Eye (tissue), 1 donor: Measurements from ENCODE around the gene ABHD8.

Source experiments
- DNase-seq: peaks from one replicate; pipeline ENCODE4 v3.0.0-alpha.2; 2015

Gene ABHD8

DNA sequence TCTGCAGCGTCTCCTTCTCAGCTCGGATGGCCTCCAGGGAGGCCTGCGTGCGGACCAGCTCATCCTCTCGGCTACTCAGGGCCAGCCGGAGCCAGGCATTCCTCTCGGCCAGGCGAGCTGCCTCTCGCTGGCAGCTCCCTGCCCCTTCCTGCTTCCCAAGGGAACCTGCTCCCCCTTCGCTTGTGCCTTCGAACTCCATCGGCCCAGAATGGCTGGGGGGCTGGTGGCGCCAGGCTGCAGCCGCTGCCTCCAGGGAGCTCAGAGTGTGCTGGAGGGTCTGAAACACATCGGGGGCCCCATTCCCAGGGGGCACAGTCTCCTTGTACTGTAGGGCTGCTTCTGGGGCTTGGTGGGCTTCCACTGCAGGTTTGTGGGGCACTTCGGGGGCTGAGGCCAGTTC is 40.7 kb downstream of the ABHD8 start:
- no peak for DNase-seq

DNA sequence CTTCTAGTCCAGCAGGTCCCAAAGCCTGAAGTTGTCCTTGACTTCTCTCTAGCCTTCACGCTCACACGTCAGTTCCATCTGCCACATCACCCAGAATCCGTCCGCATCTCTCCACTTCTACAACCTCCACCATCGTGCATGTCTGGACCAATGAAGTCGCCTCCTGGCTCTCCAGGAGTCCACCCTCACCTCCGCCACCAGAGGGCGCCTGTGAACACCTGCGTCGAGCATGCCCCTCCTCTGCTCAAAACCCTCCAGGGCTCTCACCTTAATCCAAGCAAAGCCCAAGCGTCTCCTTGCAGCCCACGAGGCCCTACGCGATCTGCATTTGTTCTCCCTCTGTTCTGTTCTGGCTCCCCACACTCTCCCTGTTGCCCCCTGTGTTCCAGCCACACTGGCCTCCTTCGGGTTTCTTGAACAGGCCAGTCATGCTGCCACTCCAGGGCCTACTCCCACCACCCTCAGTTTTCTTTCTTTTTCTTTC is 42.3 kb downstream of the ABHD8 start:
- peak; percentile 78 for DNase-seq

DNA sequence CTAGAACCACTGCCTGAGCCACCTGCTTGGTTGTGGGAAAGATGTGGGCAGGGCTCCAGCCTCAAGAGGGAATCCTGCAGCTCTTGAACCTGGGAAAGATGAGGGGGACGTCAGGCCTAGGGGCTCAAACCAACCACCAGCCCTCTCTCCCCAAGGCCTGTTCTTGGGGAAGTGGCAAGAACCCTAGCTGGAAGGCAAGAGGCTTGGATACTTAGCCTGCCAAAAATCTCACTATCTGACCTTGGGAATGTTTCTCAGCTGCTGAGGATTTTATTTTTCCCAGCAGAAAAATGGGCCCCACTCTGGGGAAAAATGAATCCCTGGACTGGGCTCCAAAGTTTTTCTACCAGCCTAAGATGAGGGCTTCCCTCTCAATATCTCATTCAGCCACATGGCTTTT is 43.3 kb downstream of the ABHD8 start:
- no peak for DNase-seq

GRCh38 chr19:17259118-17259780 is 44.0 kb downstream of the ABHD8 start:
- DNase-seq: peak; percentile 31

GRCh38 chr19:17256130-17256529 is 47.1 kb downstream of the ABHD8 start:
- DNase-seq: no peak

- peak; percentile 22 for DNase-seq
Measured at GRCh38 chr19:17255150-17255621, 48.0 kb downstream of the ABHD8 start.

GRCh38 chr19:17254636-17255035 is 48.6 kb downstream of the ABHD8 start:
- no peak for DNase-seq

- DNase-seq: no peak
Measured at GRCh38 chr19:17249887-17250548, 53.2 kb downstream of the ABHD8 start.

DNA sequence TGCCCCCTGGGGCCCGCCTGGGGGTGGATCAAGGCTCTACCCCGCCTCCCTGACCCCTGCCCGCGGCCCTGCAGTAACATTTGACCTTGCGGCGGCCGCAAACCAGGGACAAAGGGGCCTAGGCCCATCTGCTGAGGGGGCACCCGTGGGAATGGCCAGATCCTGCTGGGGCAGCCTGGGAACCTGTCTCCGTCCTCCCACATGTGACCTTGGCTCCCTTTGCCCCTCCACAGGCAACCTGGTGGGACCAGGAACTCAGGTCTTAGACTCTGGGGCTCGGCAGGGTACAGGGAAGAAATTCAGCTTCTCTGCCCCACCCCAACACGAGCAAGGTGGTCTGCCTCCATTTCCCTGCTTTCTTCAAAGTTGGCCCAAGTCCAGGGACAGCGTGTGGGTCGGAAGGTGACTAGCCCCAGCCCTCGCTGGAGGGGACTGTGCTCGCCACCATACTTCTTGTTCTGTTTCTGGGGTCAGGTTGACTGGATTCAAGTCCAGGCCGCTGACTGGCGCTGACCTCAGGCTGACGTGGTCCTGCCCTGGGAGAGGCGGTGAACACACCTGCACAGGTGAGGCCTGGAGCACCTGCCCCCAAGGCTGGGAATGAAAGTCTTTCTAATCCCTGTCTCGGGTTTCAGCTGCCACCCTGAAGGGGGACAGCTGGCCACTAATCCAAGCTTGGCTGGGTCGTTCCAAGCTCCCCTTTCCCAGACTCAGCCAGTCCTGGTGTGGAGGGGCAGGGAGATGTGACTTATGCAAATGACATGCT is 55.0 kb downstream of the ABHD8 start:
- peak; percentile 31 for DNase-seq

DNA sequence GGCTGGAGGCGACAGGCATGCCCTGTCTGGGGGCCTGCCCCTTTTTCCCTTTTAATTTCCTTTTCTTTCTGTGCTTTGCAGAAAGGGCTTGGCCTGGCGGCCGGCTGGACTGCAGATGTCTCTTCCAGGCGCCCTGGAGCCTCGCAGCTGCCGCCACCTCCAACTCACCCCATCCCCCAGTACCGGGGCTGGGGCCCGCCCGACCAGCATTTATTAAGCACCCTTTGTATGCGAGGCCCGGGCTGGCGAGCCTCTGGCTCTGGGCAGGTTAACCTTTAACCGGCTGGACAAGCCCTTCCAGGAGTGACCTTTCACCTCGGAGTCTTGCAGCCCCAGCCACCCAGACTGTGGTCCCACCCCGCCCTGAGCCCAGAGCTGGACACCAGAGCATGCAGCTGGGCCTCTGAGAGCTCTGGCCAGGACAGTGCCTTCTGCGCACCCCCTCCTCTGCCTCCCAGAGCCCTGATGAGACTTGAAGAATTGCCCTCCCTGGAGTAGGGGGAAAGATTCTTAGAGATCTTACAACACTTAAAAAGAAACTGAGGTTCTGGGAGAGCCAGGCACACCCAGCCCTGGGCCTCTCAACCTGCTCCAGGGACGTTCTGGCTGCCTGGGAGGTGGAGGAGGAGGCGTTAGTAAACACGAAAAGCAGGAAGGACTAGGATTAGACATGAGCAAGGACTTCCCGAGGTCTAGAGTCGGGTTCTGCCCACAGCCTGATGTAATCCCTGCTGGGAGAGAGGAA is 56.4 kb downstream of the ABHD8 start:
- DNase-seq: no peak

DNA sequence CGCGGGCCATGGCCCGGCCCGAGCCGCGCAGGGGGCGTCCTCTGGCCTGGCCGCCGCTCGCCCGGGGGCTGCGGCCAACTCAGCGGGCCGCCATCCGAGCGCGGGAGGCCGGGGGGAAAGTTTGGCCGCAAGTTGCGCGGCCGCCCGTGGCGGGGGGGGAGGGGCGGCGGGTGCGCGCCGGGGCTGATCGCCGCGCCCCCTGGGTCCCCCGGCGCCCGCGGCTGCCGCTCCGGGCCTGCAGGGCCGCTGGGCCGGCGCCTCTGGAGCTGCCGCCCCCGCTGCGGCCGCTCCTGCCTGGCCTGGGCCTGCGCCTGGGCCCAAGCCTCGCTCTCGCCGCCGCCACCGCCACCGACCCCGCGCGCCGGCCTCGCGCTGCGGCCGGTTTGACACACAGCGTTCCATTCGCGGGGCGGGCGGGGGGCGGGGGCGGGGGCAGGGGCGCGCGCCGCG is 57.7 kb downstream of the ABHD8 start, which contains the start of gene NR2F6:
NR2F6 (minus strand) TSS at position 385 of the 450 bp plus-strand sequence. CDS start 699 bp downstream, outside the sequence.
- DNase-seq: no peak

GRCh38 chr19:17244618-17245534 is 58.3 kb downstream of the ABHD8 start:
- DNase-seq: peak; percentile 44

DNA sequence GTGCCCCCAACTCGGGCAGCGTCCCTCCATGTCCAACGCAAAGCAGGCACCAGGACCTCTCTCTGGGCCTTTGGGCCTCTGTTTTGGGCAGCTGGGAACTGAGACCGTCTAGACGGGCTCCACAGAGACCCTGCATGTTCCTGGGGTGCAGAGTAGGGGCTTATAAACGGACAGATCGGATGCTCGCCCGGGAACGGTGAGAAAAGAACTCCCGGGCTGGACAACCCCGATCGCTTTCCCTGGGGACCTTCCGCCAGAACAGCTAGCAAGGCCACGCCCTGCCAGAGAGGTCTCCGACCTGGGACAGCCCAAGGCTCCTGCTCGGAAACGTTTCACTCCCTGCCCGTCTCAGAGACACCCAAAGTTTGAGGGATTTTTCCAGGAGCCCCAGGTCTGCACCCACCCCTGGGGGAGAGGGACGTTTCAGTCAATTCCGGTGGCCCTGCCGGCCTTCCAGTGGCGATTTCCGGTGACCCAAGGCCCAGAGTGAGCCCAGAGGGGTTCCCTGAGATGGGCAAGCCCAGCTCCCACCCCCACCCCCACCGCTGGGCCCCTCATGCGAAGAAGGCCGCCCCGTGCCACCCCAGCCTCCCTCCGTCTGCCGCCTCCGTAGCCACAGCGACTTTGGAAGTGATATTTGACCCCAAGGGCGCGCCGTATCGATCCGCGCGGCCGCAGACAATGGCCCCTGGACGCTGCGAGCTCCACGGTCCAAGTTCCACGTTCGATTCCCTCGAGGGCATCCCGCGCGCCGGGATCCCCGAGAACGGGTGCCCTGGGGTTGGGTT is 59.2 kb downstream of the ABHD8 start:
- DNase-seq: peak; percentile 70

- DNase-seq: peak; percentile 21
Measured at GRCh38 chr19:17243211-17243829, 59.9 kb downstream of the ABHD8 start.

DNA sequence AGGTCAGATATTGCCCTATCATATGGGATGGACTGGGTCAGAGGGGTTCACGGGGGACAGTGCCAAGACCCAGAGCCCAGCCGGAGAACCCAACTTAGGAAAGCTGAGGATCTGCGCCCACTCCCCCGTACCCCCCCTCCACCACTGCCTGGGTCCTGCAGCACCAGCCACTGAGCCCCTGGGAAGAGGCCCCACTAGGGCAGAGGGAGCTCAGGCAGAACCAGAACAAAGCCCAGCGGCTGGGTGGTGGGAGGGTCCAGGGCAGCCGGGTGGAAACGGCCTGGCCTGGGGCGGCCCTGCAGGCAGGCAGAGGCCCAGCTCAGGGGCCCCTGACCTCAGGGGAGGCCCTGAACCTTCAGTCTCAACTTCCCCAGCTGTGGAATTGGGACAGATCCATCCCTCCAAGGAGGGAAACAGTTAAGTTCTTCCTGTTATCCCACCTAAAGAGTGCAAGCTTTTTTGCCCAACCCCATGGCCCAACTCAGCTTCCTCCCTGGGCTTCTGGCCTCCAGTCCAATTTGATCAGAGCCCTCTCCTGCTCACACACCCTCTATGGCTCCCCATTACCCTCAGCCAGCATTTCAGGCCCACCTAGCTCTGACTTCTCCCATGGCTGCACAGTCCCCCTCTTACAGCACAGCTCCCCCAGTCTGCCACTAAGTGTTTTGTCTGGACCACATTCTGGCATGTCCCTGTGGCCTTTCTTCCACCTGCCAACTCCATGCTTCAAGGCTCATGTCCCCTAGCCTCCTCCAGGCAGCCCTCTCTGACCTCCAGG is 60.6 kb downstream of the ABHD8 start:
- no peak for DNase-seq
